Neural crest cell (in vitro differentiated cells): ENCODE measurements around the gene VPS37D. TPM values are rescaled to one million over a fixed set of nuclear protein-coding genes. Genes with fewer than 3 reads are reported as not detected.

Source experiments
- DNase-seq: peaks from one replicate; pipeline ENCODE4 v3.0.0; 2021; ENCODE audit warnings: low read depth, mixed read lengths, low spot score
- H3K27ac Mint-ChIP-seq: one replicate; pipeline ENCODE4 v1.8.0; 2021; ENCODE audit warnings: mild to moderate bottlenecking, mixed read lengths; ENCODE audit not compliant: unreplicated experiment
- H3K27me3 Mint-ChIP-seq: 2 replicates; pipeline ENCODE4 v1.8.0; 2021; ENCODE audit warnings: low read depth, mild to moderate bottlenecking, mixed read lengths
- H3K36me3 Mint-ChIP-seq: 2 replicates; pipeline ENCODE4 v1.8.0; 2021; ENCODE audit warnings: low read depth, mild to moderate bottlenecking, mixed read lengths
- H3K4me1 Mint-ChIP-seq: 2 replicates; pipeline ENCODE4 v1.8.0; 2021; ENCODE audit warnings: mixed read lengths
- H3K4me3 Mint-ChIP-seq: one replicate; pipeline ENCODE4 v1.8.0; 2021; ENCODE audit warnings: mild to moderate bottlenecking, mixed read lengths
- H3K9me3 Mint-ChIP-seq: 2 replicates; pipeline ENCODE4 v1.8.0; 2021; ENCODE audit warnings: mixed read lengths
- CTCF ChIP-seq: fragments of 200-600 bp; sonication (generic); conservative IDR thresholded peaks from 2 replicates; pipeline ENCODE4 v1.5.0; 2021; ENCODE audit warnings: antibody characterized with exemption, mild to moderate bottlenecking
- total RNA-seq: library from RNA; stranded (reverse); gene quantifications from 2 replicates; pipeline ENCODE4 v1.2.1, GENCODE V29; 2021

VPS37D gene
- total RNA-seq, 1 donor from 2014 or later = 10.0 TPM

GRCh38 chr7:73638911-73639310 is 28.7 kb upstream of the VPS37D start:
- H3K27ac Mint-ChIP-seq = no peak overlapping the region
- DNase-seq = no peak
- no peaks in the 10 kb centered on the region for H3K36me3 Mint-ChIP-seq
- H3K9me3 Mint-ChIP-seq = peaks cover 4% of the 10 kb centered on the region
- H3K27me3 Mint-ChIP-seq = peaks cover 23% of the 10 kb centered on the region
- H3K4me1 Mint-ChIP-seq = no peaks in the 10 kb centered on the region
- TF ChIP-seq CTCF = no peak
- no peak overlapping the region for H3K4me3 Mint-ChIP-seq

- no peaks in the 10 kb centered on the region for H3K4me1 Mint-ChIP-seq
- no peak for DNase-seq
- H3K36me3 Mint-ChIP-seq = no peaks in the 10 kb centered on the region
- no peak for TF ChIP-seq CTCF
- H3K4me3 Mint-ChIP-seq = no peak overlapping the region
- peaks cover 52% of the 10 kb centered on the region for H3K27me3 Mint-ChIP-seq
- H3K27ac Mint-ChIP-seq = no peak overlapping the region
- no peaks in the 10 kb centered on the region for H3K9me3 Mint-ChIP-seq
Observed at GRCh38 chr7:73642834-73643233, 24.8 kb upstream of the VPS37D start.

- H3K27me3 Mint-ChIP-seq = peaks cover 65% of the 10 kb centered on the region
- H3K27ac Mint-ChIP-seq = no peak overlapping the region
- no peak for DNase-seq
- H3K4me1 Mint-ChIP-seq = peaks cover 3% of the 10 kb centered on the region
- no peak overlapping the region for H3K4me3 Mint-ChIP-seq
- H3K36me3 Mint-ChIP-seq = no peaks in the 10 kb centered on the region
- no peak for TF ChIP-seq CTCF
- H3K9me3 Mint-ChIP-seq = no peaks in the 10 kb centered on the region
Observed at GRCh38 chr7:73644688-73645286, 22.8 kb upstream of the VPS37D start.

GRCh38 chr7:73645643-73646174 is 21.9 kb upstream of the VPS37D start:
- H3K27ac Mint-ChIP-seq = no peak overlapping the region
- peaks cover 3% of the 10 kb centered on the region for H3K4me1 Mint-ChIP-seq
- peaks cover 75% of the 10 kb centered on the region for H3K27me3 Mint-ChIP-seq
- no peaks in the 10 kb centered on the region for H3K36me3 Mint-ChIP-seq
- no peak for TF ChIP-seq CTCF
- H3K4me3 Mint-ChIP-seq = no peak overlapping the region
- DNase-seq = no peak
- no peaks in the 10 kb centered on the region for H3K9me3 Mint-ChIP-seq

- no peak for TF ChIP-seq CTCF
- no peak overlapping the region for H3K4me3 Mint-ChIP-seq
- no peak for DNase-seq
- peaks cover 85% of the 10 kb centered on the region for H3K27me3 Mint-ChIP-seq
- H3K4me1 Mint-ChIP-seq = peaks cover 3% of the 10 kb centered on the region
- no peaks in the 10 kb centered on the region for H3K36me3 Mint-ChIP-seq
- no peak overlapping the region for H3K27ac Mint-ChIP-seq
- H3K9me3 Mint-ChIP-seq = no peaks in the 10 kb centered on the region
Observed at GRCh38 chr7:73646785-73647724, 20.6 kb upstream of the VPS37D start.
